Thymus (tissue), 11 donors: ENCODE results near the gene UPP1. TPM values are rescaled to one million over a fixed set of nuclear protein-coding genes. Genes with fewer than 3 reads are reported as not detected.
"Not testable (repeated sequence)": the region's sequence is repeated elsewhere in the genome, so short reads cannot be mapped to it uniquely, and the experiment has no call there.

ENCODE experiments used
- DNase-seq, 9 donors: peaks; one replicate each; pipeline ENCODE4 v3.0.0-alpha.2; 2013; ENCODE audit warnings: low spot score in 9 of 9, low read depth in 6 of 9, missing footprints in 1 of 9
- H3K27ac ChIP-seq, 2 donors: one replicate each; pipeline ENCODE4 v1.5.1; 2013; ENCODE audit warnings: control low read depth in 1 of 2, low read depth in 1 of 2, low read length in 1 of 2, mild to moderate bottlenecking in 1 of 2, moderate library complexity in 1 of 2
- H3K27me3 ChIP-seq, 2 donors: one replicate each; pipeline ENCODE4 v1.5.1; 2013; ENCODE audit warnings: low read length in 1 of 2; ENCODE audit not compliant: control insufficient read depth in 2 of 2, insufficient read depth in 1 of 2
- H3K36me3 ChIP-seq, 2 donors: one replicate each; pipeline ENCODE4 v1.5.1; 2013; ENCODE audit warnings: low read length in 1 of 2, mild to moderate bottlenecking in 1 of 2, moderate library complexity in 1 of 2; ENCODE audit not compliant: control insufficient read depth in 2 of 2, insufficient read depth in 2 of 2
- H3K4me1 ChIP-seq, 2 donors: one replicate each; pipeline ENCODE4 v1.5.1; 2013; ENCODE audit warnings: low read length in 2 of 2; ENCODE audit not compliant: control insufficient read depth in 2 of 2, insufficient read depth in 2 of 2
- H3K4me3 ChIP-seq, 2 donors: one replicate each; pipeline ENCODE4 v1.5.1; 2013; ENCODE audit warnings: low read length in 2 of 2, control low read depth in 1 of 2, mild to moderate bottlenecking in 1 of 2
- H3K9me3 ChIP-seq, 2 donors: one replicate each; pipeline ENCODE4 v1.5.1; 2013; ENCODE audit warnings: low read length in 1 of 2, mild to moderate bottlenecking in 1 of 2; ENCODE audit not compliant: control insufficient read depth in 2 of 2, insufficient read depth in 1 of 2
- WGBS: extraction: QIAGEN DNeasy Blood & Tissue Kit; methylation state at CpG from one replicate; pipeline ENCODE4 v1.1.7; 2013; 5-methylcytosine and 5-hydroxymethylcytosine counted together
- polyA plus RNA-seq: library from polyadenylated mRNA; stranded (reverse); fragments of 200-250 nt; gene quantifications from one replicate; pipeline ENCODE4 v1.2.3, GENCODE V29; 2013
- total RNA-seq: library from RNA; stranded (reverse); fragments of 120-200 nt; gene quantifications from one replicate; pipeline ENCODE4 v1.2.4, GENCODE V29; 2013
- donor health status: healthy.

Gene UPP1
- total and polyA plus RNA-seq, 2 donors, result 3.2 to 32.4 TPM

GRCh38 chr7:48082378-48082777 is 6.7 kb upstream of the UPP1 start:
- H3K4me1 ChIP-seq, H3K27ac ChIP-seq, H3K36me3 ChIP-seq, H3K27me3 ChIP-seq, H3K4me3 ChIP-seq, H3K9me3 ChIP-seq, DNase-seq: not testable (repeated sequence)

- DNase-seq, result no peak
- Histone ChIP-seq H3K27me3 (peaks cover 0 to 8% of the 10 kb centered on the region in 2 donors), H3K9me3 (peaks cover 0 to 3% of the 10 kb centered on the region in 2 donors), H3K4me3 (no peak overlapping the region), H3K4me1 (peaks cover 0 to 5% of the 10 kb centered on the region in 2 donors), H3K36me3 (no peaks in the 10 kb centered on the region), H3K27ac (no peak overlapping the region)
- WGBS, result 97% methylated on average over 6 of the region's 6 CpGs
Observed at GRCh38 chr7:48083114-48083830, 5.8 kb upstream of the UPP1 start.

GRCh38 chr7:48084727-48085432 is 4.2 kb upstream of the UPP1 start:
- peaks cover 5 to 16% of the 10 kb centered on the region in 2 donors for H3K4me1 ChIP-seq
- 76% methylated on average over 9 of the region's 9 CpGs for WGBS
- H3K27ac ChIP-seq, result no peak overlapping the region

GRCh38 chr7:48085433-48085791 is 3.7 kb upstream of the UPP1 start:
- Histone ChIP-seq H3K4me3 (no peak overlapping the region), H3K4me1 (peaks cover 5 to 19% of the 10 kb centered on the region in 2 donors), H3K9me3 (peaks cover 0 to 7% of the 10 kb centered on the region in 2 donors), H3K27ac (no peak overlapping the region), H3K27me3 (peaks cover 13 to 29% of the 10 kb centered on the region in 2 donors), H3K36me3 (no peaks in the 10 kb centered on the region)
- WGBS, result 96% methylated on average over 1 of the region's 1 CpG
- DNase-seq, result no peak

More at GRCh38 chr7:48084727-48085432, 4.2 kb upstream of the UPP1 start:
- no peaks in the 10 kb centered on the region for H3K36me3 ChIP-seq
- DNase-seq, result peak in 1 of 9 donors; percentile 20
- H3K27me3 ChIP-seq, result peaks cover 10 to 24% of the 10 kb centered on the region in 2 donors
- H3K4me3 ChIP-seq, result no peak overlapping the region
- H3K9me3 ChIP-seq, result peaks cover 0 to 3% of the 10 kb centered on the region in 2 donors

GRCh38 chr7:48085942-48086341 is 3.1 kb upstream of the UPP1 start:
- H3K4me1 ChIP-seq, result peaks cover 5 to 19% of the 10 kb centered on the region in 2 donors
- DNase-seq, result no peak

GRCh38 chr7:48087349-48087748 is 1.7 kb upstream of the UPP1 start:
- no peak for DNase-seq
- Histone ChIP-seq H3K4me1 (peaks cover 5 to 19% of the 10 kb centered on the region in 2 donors), H3K4me3 (no peak overlapping the region), H3K9me3 (peaks cover 0 to 8% of the 10 kb centered on the region in 2 donors), H3K27ac (no peak overlapping the region), H3K27me3 (peaks cover 21 to 48% of the 10 kb centered on the region in 2 donors), H3K36me3 (no peaks in the 10 kb centered on the region)
- WGBS, result 95% methylated on average over 7 of the region's 7 CpGs

More at GRCh38 chr7:48085942-48086341, 3.1 kb upstream of the UPP1 start:
- Histone ChIP-seq H3K27ac (no peak overlapping the region), H3K27me3 (peaks cover 17 to 34% of the 10 kb centered on the region in 2 donors), H3K4me3 (no peak overlapping the region), H3K36me3 (no peaks in the 10 kb centered on the region), H3K9me3 (peaks cover 0 to 8% of the 10 kb centered on the region in 2 donors)
- WGBS, result 93% methylated on average over 1 of the region's 1 CpG

GRCh38 chr7:48088559-48089045 is 463 bp upstream of the UPP1 start:
- peaks cover 5 to 19% of the 10 kb centered on the region in 2 donors for H3K4me1 ChIP-seq

GRCh38 chr7:48090095-48090805 is 1.2 kb downstream of the UPP1 start:
- peaks cover 0 to 5% of the 10 kb centered on the region in 2 donors for H3K9me3 ChIP-seq
- 91% methylated on average over 28 of the region's 28 CpGs for WGBS
- peak overlapping the region in 1 of 2 donors; percentile 61 for H3K4me3 ChIP-seq
- H3K36me3 ChIP-seq, result no peaks in the 10 kb centered on the region
- no peak overlapping the region for H3K27ac ChIP-seq
- no peak for DNase-seq
- H3K27me3 ChIP-seq, result peaks cover 21 to 59% of the 10 kb centered on the region in 2 donors
- peaks cover 5 to 19% of the 10 kb centered on the region in 2 donors for H3K4me1 ChIP-seq

More at GRCh38 chr7:48088559-48089045, 463 bp upstream of the UPP1 start:
- Histone ChIP-seq H3K27ac (peak overlapping the region; percentile 71 to 80), H3K9me3 (peaks cover 0 to 8% of the 10 kb centered on the region in 2 donors), H3K36me3 (no peaks in the 10 kb centered on the region), H3K27me3 (peaks cover 21 to 57% of the 10 kb centered on the region in 2 donors), H3K4me3 (peak overlapping the region; percentile 42 to 61)
- DNase-seq, result peak in 2 of 9 donors; percentile 17 to 23
- WGBS, result under 1% methylated on average over 25 of the region's 25 CpGs
